Forelimb muscle (tissue), 1 donor: Measurements from ENCODE around the gene REXO4. TPM values are rescaled to one million over a fixed set of nuclear protein-coding genes. Genes with fewer than 3 reads are reported as not detected.
"Not testable (repeated sequence)": the region's sequence is repeated elsewhere in the genome, so short reads cannot be mapped to it uniquely, and the experiment has no call there.

Experiments used
- DNase-seq: peaks from one replicate; pipeline ENCODE4 v3.0.0-alpha.2; 2013; ENCODE audit warnings: low read depth
- polyA plus RNA-seq: library from polyadenylated mRNA; unstranded; fragments of 120-200 nt; gene quantifications from one replicate; pipeline ENCODE4 v1.2.1, GENCODE V29; 2013; ENCODE audit not compliant: insufficient read length

Gene REXO4
- polyA plus RNA-seq, 1 donor, result 35.9 TPM

DNA sequence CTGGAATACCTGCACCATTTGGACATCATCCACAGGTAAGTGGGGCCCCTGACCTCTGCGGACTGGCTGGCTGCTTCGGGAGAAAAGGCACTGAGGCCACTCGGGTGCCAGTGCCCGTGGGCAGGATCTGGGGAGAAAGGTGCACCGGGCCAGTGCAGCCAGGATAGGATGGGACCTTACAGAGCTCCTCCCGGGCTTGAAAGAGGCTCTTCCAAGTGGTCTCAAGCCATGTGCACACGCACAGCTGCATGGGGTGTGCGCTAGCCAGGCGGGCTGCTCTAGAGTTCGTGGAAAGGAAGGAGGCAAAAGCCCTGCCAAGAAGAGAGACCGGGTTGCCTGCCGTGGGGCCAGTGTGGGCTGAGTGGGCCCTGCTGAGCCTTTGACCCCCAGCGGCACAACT lies 28.2 kb downstream of the REXO4 start:
- no peak for DNase-seq

DNA sequence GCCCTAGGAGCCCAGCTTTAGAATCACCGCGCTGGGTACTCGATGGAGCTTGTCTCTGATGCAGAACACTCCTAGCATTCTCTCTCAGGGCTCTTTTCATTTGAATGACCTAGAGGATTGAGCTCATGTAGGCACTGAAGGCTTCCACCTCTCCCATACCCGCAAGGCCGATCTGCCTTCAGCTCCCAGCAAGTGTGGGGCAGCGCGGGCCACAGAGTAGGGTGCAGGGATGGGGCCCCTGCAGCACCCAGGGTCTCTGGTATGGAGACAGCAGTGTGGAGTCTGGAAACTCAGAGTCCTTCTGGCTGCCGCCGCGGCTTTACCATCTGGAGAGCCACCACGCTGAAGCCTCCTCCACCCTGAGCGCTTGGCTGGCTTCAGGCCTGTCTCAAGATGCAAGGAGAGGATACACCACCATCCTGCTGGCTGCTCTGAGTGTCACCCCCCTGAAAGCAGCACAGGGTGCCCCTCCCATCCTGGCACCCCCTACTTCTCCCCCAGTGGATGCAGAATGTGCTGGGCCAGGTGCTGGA lies 28.7 kb downstream of the REXO4 start:
- DNase-seq, result no peak

DNA sequence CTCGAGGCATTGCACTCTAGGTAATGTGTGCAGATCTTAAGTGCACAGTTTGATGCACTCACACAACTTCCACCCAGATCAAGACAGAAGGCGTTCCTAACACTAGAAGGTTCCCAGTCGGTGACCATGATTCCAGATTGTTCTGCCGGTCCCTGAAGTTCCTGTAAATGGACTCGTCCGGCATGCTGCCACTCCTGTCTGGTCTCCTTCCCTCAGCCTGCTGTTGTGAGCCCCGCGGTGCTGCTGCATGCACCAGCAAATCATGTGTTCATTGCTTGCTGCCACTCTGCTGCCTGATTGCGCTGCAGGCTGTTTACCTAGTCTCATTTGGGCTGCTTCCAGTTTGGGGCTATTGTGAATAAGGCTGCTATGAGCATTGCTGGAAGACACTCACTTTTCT lies 30.1 kb downstream of the REXO4 start:
- no peak for DNase-seq

DNA sequence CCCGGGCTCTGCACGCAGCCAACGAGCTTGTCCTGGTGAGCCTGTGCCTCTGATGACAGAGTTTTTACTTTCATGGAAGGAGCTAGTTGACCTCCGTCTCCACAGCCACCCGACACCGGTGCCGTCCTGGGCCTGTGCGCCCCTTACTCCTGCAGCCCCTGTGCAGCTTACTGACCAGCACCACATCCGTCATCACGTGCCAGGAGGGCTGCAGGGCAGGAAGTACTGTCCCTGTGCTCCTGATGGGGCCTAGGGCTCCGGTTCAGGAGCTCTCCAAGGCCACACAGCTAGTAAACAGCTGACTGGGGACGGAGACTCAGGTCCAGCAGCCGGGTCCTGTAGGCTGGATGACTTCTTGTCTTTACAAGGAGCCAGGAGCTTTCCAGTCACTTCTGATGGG lies 31.5 kb downstream of the REXO4 start:
- DNase-seq, result no peak

DNA sequence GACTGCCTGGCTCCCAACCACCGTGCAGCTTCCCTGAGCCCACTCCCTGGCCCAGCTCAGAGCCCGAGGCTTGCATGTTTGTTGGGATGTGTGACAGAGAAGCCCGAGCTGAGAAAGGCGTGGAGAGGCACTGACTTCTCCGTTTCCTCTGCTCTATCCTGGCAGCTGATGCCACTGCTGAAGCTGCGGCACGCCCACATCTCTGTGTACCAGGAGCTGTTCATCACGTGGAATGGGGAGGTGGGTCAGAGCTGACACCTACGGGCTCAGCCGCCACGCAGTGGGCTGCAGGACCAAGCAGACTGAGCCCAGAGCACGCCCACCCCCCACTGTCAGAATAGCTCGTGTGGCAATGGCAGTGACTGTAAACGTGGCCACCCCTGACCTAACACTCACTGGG lies 32.4 kb downstream of the REXO4 start:
- no peak for DNase-seq

DNA sequence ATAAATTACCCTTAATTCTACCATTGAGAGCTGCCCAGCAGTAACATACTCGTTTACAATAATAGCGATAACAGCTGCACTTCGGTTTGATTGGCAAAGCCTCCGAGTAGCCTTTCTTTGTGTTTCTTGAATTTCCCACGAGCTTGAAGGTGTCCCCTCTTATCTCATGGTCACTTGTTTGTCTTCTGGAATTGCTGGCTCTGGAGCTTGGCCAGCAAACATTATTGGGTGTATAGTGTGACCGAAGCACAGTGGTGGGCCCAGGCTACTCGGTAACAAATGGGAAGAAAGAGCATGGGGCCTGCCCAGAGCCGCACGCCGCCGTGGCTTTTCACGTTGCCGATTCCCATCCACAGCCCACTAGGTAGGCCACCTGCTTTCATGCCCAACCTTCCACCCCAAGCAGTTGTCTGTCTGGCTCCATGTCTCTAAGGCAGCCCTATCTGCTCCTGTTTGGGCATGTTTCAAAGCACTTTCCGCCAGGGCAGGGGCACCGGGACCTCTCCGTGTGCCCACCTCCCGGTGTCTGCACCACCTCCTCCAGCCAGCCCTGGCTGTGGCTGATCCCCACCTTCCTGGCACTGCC lies 33.0 kb downstream of the REXO4 start:
- no peak for DNase-seq

DNA sequence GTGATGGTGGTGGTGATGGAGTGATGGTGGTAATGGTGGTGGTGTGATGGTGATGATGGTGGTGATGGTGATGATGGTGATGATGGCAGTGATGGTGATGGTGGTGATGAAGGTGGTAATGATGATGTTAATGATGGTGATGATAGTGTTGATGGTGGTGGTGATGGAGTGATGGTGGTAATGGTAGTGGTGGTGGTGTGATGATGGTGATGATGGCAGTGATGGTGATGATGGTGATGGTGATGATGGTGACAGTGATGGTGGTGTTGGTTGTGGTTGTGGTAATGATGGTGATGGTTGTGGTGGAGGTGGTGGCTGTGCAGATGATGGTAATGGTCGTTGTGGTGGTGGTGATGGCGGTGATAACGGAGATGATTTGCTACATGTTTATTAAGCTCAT lies 34.4 kb downstream of the REXO4 start:
- DNase-seq, result no peak

DNA sequence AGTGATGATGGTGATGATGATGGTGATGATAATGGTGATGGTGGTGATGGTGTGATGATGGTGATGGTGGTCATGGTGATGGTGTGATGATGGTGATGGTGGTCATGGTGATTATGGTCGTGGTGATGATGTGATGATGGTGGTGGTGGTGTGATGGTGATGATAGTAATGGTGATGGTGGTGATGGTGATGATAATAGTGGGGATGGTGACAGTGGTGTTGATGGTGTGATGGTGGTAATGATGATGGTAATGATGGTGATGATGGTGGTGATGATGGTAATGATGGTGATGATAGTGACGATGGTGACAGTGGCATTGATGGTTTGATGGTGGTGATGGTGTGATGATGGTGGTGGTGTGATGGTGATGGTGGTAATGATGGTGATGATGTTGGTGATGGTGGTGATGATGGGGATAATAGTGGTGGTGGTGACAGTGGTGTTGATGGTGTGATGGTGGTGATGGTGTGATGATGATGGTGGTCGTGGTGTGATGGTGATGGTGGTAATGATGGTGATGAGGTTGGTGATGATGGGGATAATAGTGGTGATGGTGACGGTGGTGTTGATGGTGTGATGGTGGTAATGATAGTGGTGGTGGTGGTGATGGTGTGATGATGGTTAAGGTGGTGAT lies 35.2 kb downstream of the REXO4 start:
- DNase-seq, result no peak

DNA sequence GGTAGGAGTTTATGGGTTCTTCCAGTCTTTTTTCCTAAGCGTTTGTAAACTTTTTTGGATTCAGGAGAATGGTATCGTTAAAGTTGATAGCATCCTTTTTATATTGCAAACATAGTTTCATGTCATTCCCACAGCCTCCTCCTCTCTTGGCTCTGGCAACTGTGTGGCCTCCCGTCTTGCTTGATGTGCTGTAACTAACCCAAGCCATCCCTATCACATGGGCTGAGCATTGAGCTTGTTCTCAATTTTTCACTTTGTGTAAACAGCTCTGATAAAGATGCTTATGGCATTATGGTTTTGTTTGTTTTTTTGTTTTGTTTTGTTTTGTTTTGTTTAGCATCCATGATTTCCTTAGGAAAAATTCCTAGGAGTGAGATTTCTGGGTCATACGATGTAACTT lies 37.1 kb downstream of the REXO4 start:
- DNase-seq, result no peak

DNA sequence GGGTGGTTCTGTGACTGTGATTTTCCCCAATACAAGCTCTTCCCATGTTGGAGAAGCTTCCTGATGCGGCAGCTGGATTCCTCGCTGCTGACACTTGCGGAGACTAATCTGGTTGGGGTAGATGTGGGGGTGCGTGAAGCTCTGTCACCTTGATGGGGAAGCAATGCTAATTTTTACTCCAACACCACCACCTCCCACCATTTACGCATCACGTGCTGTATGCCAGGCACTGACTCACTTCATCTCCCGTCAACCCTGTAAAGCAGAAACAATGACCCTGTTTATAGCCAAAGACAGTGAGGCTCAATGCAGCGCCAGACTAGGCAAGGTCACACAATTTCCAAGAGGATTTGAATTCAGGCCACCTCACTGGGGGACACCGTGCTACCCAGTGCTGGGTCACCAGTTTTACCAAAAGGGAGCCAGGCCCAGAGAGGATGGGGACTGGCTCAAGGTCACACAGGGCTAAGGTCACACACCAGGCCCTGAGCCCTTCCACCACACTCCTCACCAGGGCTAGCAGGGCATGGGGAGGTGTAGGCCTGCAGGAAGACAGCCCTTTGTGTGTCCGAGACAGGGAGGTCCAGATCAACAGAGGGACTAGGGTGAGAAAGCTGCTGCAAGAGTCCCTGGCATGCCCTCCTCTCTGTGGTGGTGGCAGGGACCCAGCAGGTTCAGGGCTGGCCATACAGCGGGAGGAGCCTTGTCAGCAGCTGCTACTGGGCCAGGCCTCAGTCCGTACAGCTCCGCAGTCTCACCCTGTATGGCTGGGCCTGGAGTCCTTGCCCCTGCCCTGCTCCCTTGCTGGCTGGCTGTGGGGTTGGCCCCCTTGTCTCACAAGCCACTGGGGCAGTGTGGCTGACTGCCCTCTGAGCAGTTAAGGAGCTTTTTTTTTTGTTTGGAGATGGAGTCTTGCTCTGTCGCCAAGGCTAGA lies 38.4 kb downstream of the REXO4 start:
- DNase-seq, result no peak

DNA sequence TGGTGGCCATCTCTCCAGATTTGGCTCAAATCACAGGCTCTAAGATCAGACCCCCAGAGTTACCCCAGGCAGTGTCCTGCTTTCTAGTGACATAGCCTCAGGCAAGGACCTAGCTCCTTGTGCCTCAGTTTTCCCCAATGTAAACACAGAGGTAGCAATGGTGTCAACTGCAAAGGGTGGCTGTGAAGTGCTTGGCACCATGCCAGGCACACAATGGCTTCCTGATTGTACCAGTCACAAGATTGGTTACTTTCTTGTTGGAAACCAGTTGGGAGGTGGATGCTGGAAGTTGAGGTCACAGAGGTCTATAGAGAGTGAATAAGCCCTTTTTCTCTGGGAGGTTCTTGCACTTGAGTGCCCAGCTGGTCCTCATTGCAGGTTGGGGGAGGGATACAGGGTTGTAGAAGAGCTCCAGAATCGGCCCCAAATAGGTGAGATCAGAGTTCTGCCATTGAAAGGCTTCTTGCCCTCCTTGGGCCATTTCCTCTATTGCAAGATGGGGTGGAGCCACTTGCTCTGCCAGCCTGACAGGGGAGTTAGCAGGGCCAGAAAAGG lies 39.3 kb downstream of the REXO4 start:
- no peak for DNase-seq

DNA sequence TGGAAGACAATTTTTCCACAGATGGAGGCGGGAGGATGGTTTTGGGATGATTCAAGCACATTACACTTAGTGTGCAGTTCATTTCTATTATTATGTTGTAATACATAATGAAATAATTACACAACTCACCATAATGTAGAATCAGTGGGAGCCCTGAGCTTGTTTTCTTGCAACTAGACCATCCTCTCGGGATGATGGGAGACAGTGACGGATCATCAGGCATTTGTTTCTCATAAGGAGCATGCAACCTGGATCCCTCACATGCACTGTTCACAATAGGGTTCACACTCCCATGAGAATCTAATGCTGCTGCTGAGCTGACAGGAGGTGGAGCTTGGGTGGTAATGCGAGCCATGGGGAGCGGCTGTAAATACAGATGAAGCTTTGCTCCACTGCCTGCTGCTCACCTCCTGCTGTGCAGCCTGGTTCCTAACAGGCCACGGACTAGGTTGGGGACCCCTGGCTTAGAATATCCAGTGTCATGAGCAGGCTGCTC lies 40.0 kb downstream of the REXO4 start:
- DNase-seq, result no peak

DNA sequence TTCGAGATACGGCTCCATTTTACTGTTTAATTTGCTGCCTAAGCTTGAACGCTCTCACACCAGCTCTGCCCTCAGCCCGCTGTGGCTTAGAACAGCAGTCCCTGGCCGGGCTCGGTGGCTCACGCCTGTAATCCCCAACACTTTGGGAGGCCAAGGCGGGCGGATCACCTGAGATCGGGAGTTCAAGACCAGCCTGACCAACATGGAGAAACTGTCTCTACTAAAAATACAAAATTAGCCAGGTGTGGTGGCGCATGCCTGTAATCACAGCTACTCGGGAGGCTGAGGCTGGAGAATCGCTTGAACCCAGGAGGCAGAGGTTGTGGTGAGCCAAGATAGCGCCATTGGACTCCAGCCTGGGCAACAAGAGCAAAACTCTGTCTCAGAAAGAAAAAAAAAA lies 40.5 kb downstream of the REXO4 start:
- not testable (repeated sequence) for DNase-seq

DNA sequence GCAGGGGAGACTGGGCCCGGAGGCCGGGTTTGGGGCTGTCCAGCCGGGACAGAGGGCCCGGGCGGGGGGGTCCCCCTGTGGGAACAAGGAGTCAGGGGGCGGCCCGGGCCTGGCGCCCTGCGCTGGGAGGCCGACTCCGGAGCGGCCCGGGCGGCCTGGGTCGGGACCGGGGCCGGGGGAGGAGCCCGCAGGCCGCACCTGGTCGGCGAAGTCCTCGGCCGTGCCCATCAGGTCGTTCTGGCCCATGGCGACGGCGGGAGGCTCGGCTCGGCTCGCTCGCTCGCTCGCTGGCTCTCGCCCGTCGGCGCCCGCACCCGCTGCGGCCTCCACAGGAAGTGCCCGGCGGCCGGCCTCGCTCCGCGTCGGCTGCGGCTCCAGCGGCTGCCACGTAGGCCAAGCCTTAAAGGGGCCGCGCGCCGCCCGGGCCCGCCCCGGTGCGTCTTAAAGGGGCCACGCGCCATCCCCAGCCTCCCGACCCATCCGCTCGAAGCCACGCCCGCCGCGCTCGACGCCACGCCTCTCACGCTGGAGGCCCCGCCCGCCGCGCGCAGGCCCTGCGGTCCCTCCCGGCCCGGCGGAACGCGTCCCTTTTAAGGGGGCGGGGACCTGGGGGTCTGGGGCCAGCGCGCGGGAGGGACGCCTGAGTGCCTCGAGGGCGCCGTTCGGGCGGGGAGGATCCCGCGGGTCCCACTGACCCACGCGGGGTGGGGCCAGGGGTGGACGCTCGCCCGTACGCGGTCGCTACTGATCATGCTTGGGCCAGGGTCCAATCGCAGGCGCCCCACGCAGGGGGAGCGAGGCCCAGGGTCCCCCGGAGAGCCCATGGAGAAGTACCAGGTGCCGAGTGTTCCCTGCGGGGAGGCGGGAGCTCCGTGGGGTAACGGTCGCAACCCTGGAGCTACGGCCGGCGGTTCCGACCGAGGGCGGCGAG lies 41.8 kb downstream of the REXO4 start, which contains the start of the genes STKLD1 and SURF4:
Gene STKLD1 (plus strand): TSS at position 643 of the 931 bp plus-strand sequence. CDS start 108 bp downstream, at position 751.
Gene SURF4 (minus strand): TSS at position 337 of the 931 bp plus-strand sequence. CDS start 91 bp downstream, at position 246.
- DNase-seq, result peak; percentile 74

DNA sequence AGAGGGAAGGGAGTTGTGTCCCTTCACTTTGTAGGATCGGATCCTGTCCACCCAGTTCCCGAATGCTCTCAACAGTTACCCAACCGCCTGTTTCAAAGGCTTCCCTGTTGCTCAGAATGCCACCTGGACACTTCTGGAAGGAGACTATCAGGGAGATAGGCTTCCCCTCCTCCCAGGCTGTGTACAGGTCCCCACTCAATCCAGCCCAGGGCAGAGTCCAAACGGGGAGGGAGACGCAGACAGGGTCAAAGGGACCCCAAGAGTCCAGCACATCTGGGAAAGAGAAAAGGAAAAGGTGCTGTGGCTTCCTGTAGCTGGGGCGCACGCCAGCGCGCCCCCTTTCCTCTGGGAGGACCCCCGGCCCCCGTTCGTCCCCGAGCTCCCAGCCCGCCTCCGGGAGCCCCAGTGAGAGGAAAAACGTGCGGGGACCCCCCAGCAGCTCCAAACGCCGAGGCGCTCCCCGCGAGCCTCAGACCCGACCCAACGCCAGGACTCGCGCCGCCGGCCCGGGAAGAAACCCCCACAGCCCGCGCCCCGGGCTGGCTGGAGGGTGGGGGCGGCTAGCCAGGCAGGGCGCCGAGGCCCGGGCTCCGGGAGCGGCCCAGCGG lies 42.6 kb downstream of the REXO4 start:
- DNase-seq, result no peak

DNA sequence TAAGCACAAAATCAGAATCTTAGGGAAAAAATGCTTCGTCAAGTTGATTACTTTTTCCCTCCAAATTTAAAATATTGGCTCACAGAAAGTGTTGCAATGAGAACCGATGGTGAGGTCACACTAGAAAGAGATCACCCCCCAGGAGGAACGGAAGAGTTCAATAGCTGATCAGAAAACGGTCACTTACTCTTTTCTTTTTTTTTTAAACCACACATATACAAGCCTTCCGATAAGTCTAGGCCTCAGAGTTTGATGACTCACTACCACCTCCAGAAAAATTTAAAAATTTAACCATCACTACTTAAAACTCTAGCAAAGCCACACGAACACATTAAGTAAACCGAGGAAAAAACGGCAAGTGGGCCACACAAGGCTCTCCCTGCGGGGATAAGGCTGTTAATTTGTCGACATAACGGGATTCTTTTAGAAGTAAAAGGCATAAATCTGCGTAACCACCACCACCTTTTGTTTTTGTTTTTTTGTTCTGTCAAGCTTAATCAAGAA lies 43.1 kb downstream of the REXO4 start:
- DNase-seq, result no peak

DNA sequence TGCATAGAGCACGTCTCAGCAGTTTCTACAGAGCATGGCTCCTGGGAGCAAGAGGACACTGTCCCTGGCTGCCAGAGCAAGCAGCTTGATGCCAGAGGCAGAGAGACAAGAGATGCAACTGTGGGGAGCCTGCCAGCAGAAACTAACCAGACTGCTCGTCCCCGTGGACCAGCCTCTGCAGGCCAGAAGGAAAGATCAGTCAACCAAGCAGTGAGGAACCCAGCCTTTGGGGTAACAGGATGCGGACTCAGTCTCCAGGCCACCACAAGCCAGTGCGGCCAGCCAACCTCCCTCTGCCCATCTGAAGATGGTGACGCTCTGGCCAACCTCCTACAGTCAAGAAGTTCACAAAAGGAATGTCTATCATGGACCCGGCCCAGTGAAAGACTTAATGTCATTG lies 45.7 kb downstream of the REXO4 start:
- DNase-seq, result no peak

DNA sequence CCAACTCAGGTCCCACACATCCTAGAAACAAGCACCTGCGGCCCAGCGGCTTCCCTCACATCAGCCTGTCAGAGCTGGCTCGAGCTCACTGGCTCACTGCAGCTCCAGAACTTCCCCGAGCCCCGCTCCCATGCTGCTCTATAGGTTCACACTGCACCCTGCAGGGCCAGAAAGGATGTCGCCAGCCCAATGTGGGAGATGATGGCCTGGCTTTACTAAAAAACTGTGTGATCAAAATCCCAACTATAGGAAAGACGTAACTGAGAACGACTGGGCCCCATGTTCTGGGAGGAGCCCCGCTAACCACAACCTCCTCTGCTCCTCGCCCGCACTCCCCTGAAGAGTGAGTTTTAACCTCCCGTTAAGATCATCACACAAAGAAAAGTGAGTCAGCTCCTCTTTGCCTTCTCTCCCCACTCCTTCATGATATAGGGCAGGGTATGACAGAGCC lies 46.5 kb downstream of the REXO4 start:
- DNase-seq, result no peak

DNA sequence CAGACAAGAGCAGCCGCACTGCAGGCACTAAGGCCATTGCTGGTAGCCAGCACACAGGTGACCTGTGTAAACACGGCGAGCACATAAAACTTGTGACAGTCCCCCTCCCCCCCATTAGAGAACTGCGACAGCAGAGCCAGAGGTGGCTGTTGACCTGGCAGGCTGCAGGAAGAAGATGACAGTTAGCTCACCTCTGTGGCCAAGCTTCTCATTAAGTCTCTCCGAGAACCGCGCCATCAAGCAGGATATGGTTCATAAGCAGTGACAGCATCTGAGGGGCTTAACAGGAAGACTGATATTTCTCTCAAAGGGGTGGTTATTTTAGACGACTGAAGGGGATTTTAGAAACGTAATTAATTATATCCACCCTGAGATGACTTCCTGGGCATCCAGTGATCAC lies 47.1 kb downstream of the REXO4 start:
- no peak for DNase-seq

DNA sequence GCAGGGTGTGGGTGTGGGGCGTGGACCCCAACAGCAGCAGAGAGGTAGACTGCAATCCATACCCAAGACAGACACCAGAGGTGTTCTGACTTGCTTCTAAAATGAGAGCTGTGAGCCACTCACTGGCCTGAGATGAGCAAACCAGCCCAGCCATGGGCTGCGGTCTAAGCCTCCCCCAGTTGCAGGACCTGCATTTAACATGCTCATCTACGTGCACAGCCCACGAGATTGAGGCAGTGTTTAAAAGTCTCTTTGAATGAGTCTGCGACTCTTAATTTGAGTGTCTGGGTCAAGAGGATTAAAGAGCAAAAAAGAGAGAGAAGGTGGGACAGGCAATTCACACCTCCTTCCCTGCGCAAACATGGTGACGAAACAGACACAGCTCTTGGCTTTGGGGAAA lies 47.9 kb downstream of the REXO4 start:
- DNase-seq, result no peak
